ENCODE data around the gene PDSS2.

The PDSS2 gene

GRCh38 chr6:107360476-107360875, 98.9 kb downstream of the PDSS2 start:
- ChIA-PET POLR2A (no interaction called here), CTCF (no interaction called here)
- no peak for DNase-seq (ENCODE audit: extremely low spot score)
- TF ChIP-seq, protein P1, sequence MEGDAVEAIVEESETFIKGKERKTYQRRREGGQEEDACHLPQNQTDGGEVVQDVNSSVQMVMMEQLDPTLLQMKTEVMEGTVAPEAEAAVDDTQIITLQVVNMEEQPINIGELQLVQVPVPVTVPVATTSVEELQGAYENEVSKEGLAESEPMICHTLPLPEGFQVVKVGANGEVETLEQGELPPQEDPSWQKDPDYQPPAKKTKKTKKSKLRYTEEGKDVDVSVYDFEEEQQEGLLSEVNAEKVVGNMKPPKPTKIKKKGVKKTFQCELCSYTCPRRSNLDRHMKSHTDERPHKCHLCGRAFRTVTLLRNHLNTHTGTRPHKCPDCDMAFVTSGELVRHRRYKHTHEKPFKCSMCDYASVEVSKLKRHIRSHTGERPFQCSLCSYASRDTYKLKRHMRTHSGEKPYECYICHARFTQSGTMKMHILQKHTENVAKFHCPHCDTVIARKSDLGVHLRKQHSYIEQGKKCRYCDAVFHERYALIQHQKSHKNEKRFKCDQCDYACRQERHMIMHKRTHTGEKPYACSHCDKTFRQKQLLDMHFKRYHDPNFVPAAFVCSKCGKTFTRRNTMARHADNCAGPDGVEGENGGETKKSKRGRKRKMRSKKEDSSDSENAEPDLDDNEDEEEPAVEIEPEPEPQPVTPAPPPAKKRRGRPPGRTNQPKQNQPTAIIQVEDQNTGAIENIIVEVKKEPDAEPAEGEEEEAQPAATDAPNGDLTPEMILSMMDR (IDR thresholded peaks at IDR 0.05; ENCODE audit: control extremely low read depth, extremely low read depth, low read depth, missing control alignments), result no peak

DNA sequence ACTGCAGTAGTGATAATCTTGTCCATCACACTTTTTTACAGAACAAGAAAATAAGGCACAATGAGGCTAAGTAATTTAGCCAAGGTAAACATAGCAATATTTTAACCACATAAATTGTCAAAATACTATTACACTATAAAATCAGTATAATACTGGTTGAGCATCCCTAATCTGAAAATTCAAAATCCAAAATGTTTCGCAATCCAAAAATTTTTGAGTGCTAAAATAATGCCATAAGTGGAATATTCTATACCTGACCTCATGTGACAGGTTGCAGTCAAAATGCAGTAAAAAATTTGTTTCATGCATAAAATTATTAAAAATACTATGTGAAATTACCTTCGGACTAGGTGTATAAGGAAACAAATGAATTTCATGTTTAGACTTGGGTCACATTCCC, 101.5 kb downstream of the PDSS2 start:
- ChIA-PET CTCF (no interaction called here), POLR2A (no interaction called here)
- no peak for DNase-seq (ENCODE audit: extremely low spot score)
- TF ChIP-seq, protein P1 (IDR thresholded peaks at IDR 0.05; ENCODE audit: control extremely low read depth, extremely low read depth, low read depth, missing control alignments), result no peak

GRCh38 chr6:107357031-107357430, 102.3 kb downstream of the PDSS2 start:
- ChIA-PET CTCF (interaction anchor here (0.7 kb wide), 1 partner anchor 39 kb away, joined by 3 read pairs; no protein-coding TSS in a partner anchor), POLR2A (no interaction called here)
- DNase-seq (ENCODE audit: extremely low spot score), result no peak
- TF ChIP-seq, protein P1 (IDR thresholded peaks at IDR 0.05; ENCODE audit: control extremely low read depth, extremely low read depth, low read depth, missing control alignments), result no peak

DNA sequence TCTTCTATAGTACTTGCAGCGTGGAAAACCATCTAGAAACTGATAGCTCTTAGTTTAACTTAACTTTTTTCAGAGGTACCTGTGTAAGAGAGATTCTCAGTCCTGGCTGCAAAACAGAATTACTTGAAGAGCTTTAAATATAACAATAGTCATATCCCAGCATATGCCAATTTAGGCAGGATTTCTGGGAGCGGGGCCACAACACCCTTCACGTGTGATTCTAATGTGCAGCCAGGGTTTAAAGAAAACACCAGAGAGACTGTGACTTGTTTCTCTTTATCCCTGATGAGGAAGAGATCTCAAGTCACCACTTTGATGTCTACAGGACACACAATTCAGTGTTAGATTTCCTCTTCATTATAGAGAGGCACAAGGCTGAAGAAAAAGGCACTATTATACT, 103.7 kb downstream of the PDSS2 start:
- ChIA-PET POLR2A (no interaction called here), CTCF (interaction anchor here (0.9 to 1.8 kb wide), 2 partner anchors 15 to 38 kb away, joined by 3 to 4 read pairs; no protein-coding TSS in a partner anchor)
- TF ChIP-seq, protein P1 (IDR thresholded peaks at IDR 0.05; ENCODE audit: control extremely low read depth, extremely low read depth, low read depth, missing control alignments), result no peak
- DNase-seq (ENCODE audit: extremely low spot score), result no peak

GRCh38 chr6:107354451-107354850, 104.9 kb downstream of the PDSS2 start:
- TF ChIP-seq, protein P1 (IDR thresholded peaks at IDR 0.05; ENCODE audit: control extremely low read depth, extremely low read depth, low read depth, missing control alignments), result no peak
- POLR2A ChIA-PET, result no interaction called here
- CTCF ChIA-PET, result interaction anchor here (1.8 kb wide), 1 partner anchor 36 kb away, joined by 4 read pairs; no protein-coding TSS in a partner anchor
- DNase-seq (ENCODE audit: extremely low spot score), result no peak

DNA sequence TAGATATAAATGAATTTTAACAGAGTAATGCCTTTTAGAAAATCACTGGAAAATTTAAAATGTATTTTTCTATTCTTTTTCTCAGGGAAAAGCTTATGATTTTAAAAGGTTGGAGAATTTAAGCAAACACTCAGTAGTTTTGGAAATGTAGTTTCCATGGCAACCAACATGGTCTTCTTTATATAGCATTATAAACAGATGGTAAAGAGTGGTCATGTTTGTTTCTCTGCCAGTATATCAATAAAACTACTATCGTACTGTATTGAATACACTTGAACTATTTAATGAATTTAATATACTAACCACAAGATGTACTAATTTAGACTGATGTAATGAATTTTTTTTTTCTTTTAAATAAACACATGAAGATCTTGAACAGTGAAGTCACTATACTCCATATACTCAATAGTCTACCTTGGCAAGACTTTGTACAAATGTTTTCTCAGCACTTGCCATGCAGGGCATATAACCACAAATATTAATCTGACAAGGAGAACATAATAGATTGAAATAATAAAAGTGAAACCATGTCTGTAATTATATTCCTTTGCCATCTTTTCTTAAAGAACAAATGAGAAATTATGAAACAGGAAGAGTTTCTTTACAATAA, 105.5 kb downstream of the PDSS2 start:
- ChIA-PET CTCF (interaction anchor here (1.0 to 1.8 kb wide), 4 partner anchors 13 to 85 kb away, joined by 3 to 4 read pairs (median 4); no protein-coding TSS in a partner anchor), POLR2A (no interaction called here)
- TF ChIP-seq, protein P1 (IDR thresholded peaks at IDR 0.05; ENCODE audit: control extremely low read depth, extremely low read depth, low read depth, missing control alignments), result no peak
- DNase-seq (ENCODE audit: extremely low spot score), result no peak

Measured in GM10248 (cell line).